Smooth muscle cell (in vitro differentiated cells): ENCODE results near the gene PGBD5. TPM values are rescaled to one million over a fixed set of nuclear protein-coding genes. Genes with fewer than 3 reads are reported as not detected.

Source experiments
- DNase-seq: peaks from one replicate; lab custom pipeline; 2025; ENCODE audit not compliant: unreplicated experiment; lab: John Stamatoyannopoulos, UW
- H2AFZ ChIP-seq: fragments of 200-600 bp; sonication (generic); 2 replicates; pipeline ENCODE4 v1.6.0; 2016; ENCODE audit warnings: antibody characterized with exemption, low read depth, mild to moderate bottlenecking
- H3F3A ChIP-seq: fragments of 200-600 bp; sonication (generic); 2 replicates; pipeline ENCODE4 v1.6.0; 2017; ENCODE audit warnings: antibody characterized with exemption, low read depth
- H3K27ac ChIP-seq: fragments of 200-600 bp; sonication (generic); 2 replicates; pipeline ENCODE4 v1.5.1; 2016; ENCODE audit warnings: low read depth, mild to moderate bottlenecking
- H3K27me3 ChIP-seq: fragments of 200-600 bp; sonication (generic); 2 replicates; pipeline ENCODE4 v1.6.1; 2016; ENCODE audit warnings: low read depth, mild to moderate bottlenecking
- H3K36me3 ChIP-seq: fragments of 200-600 bp; sonication (generic); 2 replicates; pipeline ENCODE4 v1.5.1; 2016; ENCODE audit warnings: low read depth
- H3K4me1 ChIP-seq: fragments of 200-600 bp; sonication (generic); 2 replicates; pipeline ENCODE4 v1.5.1; 2016; ENCODE audit warnings: low read depth
- H3K4me2 ChIP-seq: fragments of 200-600 bp; sonication (generic); 2 replicates; pipeline ENCODE4 v1.6.0; 2016; ENCODE audit warnings: mild to moderate bottlenecking
- H3K4me3 ChIP-seq: fragments of 200-600 bp; sonication (generic); 2 replicates; pipeline ENCODE4 v1.5.1; 2016; ENCODE audit warnings: mild to moderate bottlenecking
- H3K79me2 ChIP-seq: fragments of 200-600 bp; sonication (generic); 2 replicates; pipeline ENCODE4 v1.6.0; 2016; ENCODE audit warnings: low read depth, mild to moderate bottlenecking
- H3K9ac ChIP-seq: fragments of 200-600 bp; sonication (generic); 2 replicates; pipeline ENCODE4 v1.6.0; 2016; ENCODE audit warnings: low read depth
- H3K9me3 ChIP-seq: fragments of 200-600 bp; sonication (generic); replicated peaks from 2 replicates; pipeline ENCODE4 v1.5.1; 2016; ENCODE audit warnings: low read depth
- H4K20me1 ChIP-seq: fragments of 200-600 bp; sonication (generic); 2 replicates; pipeline ENCODE4 v1.6.0; 2016; ENCODE audit warnings: low read depth
- CTCF ChIP-seq: fragments of 200-600 bp; sonication (generic); IDR thresholded peaks from 2 replicates; pipeline ENCODE4 v1.5.1; 2017; ENCODE audit warnings: borderline replicate concordance, mild to moderate bottlenecking, antibody characterized with exemption; ENCODE audit not compliant: insufficient read depth, poor library complexity, severe bottlenecking
- WGBS: methylation state at CpG from one replicate; pipeline ENCODE4 v1.1.7; 2016; ENCODE audit warnings: low lambda C conversion rate; 5-methylcytosine and 5-hydroxymethylcytosine counted together
- polyA plus RNA-seq: library from polyadenylated mRNA; unstranded; fragments of >200 nt; fragmentation: Nextera tagmentation; extraction: Ambion mirVana; gene quantifications from 2 replicates; pipeline ENCODE4 v1.2.1, GENCODE V29; 2016
- total RNA-seq: library from RNA; depleted of rRNA; stranded (reverse); fragments of >200 nt; gene quantifications from 2 replicates; pipeline ENCODE4 v1.2.3, GENCODE V29; 2014

PGBD5 gene
- total and polyA plus RNA-seq, 2 experiments from 2014 or later: 0.83 to 0.94 TPM

- DNase-seq: no peak
- Histone ChIP-seq H4K20me1 (no peaks in the 10 kb centered on the region), H3K4me2 (no peak overlapping the region), H3F3A (no peaks in the 10 kb centered on the region), H3K79me2 (no peaks in the 10 kb centered on the region), H2AFZ (no peak overlapping the region), H3K9ac (no peak overlapping the region), H3K27ac (no peak overlapping the region), H3K36me3 (no peaks in the 10 kb centered on the region), H3K4me3 (no peak overlapping the region), H3K27me3 (peaks cover 56% of the 10 kb centered on the region), H3K4me1 (no peaks in the 10 kb centered on the region), H3K9me3 (no peaks in the 10 kb centered on the region)
- TF ChIP-seq CTCF: no peak
- WGBS: 14% methylated on average over 15 of the region's 28 CpGs
Measured at GRCh38 chr1:230291731-230292620, 134.2 kb downstream of the PGBD5 start.

GRCh38 chr1:230289350-230289644 is 136.8 kb downstream of the PGBD5 start:
- Histone ChIP-seq H3K36me3 (no peaks in the 10 kb centered on the region), H3K4me1 (no peaks in the 10 kb centered on the region), H3K9ac (no peak overlapping the region), H3K9me3 (no peaks in the 10 kb centered on the region), H3K4me2 (no peak overlapping the region), H3F3A (no peaks in the 10 kb centered on the region), H3K27me3 (peaks cover 43% of the 10 kb centered on the region), H2AFZ (no peak overlapping the region), H3K79me2 (no peaks in the 10 kb centered on the region), H3K27ac (no peak overlapping the region), H4K20me1 (no peaks in the 10 kb centered on the region), H3K4me3 (no peak overlapping the region)
- DNase-seq: no peak
- no peak for TF ChIP-seq CTCF
- WGBS: 95% methylated on average over 5 of the region's 5 CpGs

GRCh38 chr1:230288641-230289349 is 137.3 kb downstream of the PGBD5 start:
- TF ChIP-seq CTCF: no peak
- Histone ChIP-seq H3K36me3 (no peaks in the 10 kb centered on the region), H3K4me2 (no peak overlapping the region), H3K4me3 (no peak overlapping the region), H3K9ac (no peak overlapping the region), H4K20me1 (no peaks in the 10 kb centered on the region), H3F3A (no peaks in the 10 kb centered on the region), H2AFZ (no peak overlapping the region), H3K27me3 (peaks cover 38% of the 10 kb centered on the region), H3K9me3 (no peaks in the 10 kb centered on the region), H3K27ac (no peak overlapping the region), H3K79me2 (no peaks in the 10 kb centered on the region), H3K4me1 (no peaks in the 10 kb centered on the region)
- DNase-seq: no peak
- WGBS: 91% methylated on average over 14 of the region's 14 CpGs
